Lower leg skin (tissue), 4 donors: ENCODE results near the gene AP5S1. TPM values are rescaled to one million over a fixed set of nuclear protein-coding genes. Genes with fewer than 3 reads are reported as not detected.
"Not testable (repeated sequence)": the region's sequence is repeated elsewhere in the genome, so short reads cannot be mapped to it uniquely, and the experiment has no call there.

ENCODE experiments used
- DNase-seq, 2 donors: peaks; one replicate each; pipeline ENCODE4 v3.0.0-alpha.2; 2019; ENCODE audit warnings: low spot score in 2 of 2
- H3K4me3 ChIP-seq: fragments of 200-600 bp; sonication (generic); 2 replicates; pipeline ENCODE4 v1.5.1; 2017; ENCODE audit warnings: mild to moderate bottlenecking, low read depth; ENCODE audit not compliant: poor library complexity, severe bottlenecking
- CTCF ChIP-seq, 3 donors: fragments of 450-650 bp; IDR thresholded peaks; one replicate each; pipeline ENCODE4 v1.5.1; 2016; ENCODE audit warnings: antibody characterized with exemption in 3 of 3, mild to moderate bottlenecking in 3 of 3, moderate library complexity in 2 of 3
- POLR2A ChIP-seq, 2 donors: fragments of 450-650 bp; IDR thresholded peaks; one replicate each; pipeline ENCODE4 v1.6.1; 2016 to 2017; ENCODE audit warnings: antibody characterized with exemption in 2 of 2, mild to moderate bottlenecking in 1 of 2, moderate library complexity in 1 of 2
- WGBS, 2 donors: methylation state at CpG; one replicate each; pipeline ENCODE4 v1.1.5; 2018; 5-methylcytosine and 5-hydroxymethylcytosine counted together
- intact Hi-C: fragments of 100-400 bp; cut with DNase I; formaldehyde crosslinking; loops from one replicate; pipeline ENCODE4 v1.15.0; 2023; ENCODE audit warnings: low total_unique reads
- total RNA-seq, 4 donors: library from RNA; depleted of rRNA; stranded (reverse); fragments of >200 nt; gene quantifications; one replicate each; pipeline ENCODE4 v1.1.0, GENCODE V29; 2016

The AP5S1 gene
- total RNA-seq, 4 donors from 2014 or later: 7.7 to 16.8 (median 10.5) TPM

DNA sequence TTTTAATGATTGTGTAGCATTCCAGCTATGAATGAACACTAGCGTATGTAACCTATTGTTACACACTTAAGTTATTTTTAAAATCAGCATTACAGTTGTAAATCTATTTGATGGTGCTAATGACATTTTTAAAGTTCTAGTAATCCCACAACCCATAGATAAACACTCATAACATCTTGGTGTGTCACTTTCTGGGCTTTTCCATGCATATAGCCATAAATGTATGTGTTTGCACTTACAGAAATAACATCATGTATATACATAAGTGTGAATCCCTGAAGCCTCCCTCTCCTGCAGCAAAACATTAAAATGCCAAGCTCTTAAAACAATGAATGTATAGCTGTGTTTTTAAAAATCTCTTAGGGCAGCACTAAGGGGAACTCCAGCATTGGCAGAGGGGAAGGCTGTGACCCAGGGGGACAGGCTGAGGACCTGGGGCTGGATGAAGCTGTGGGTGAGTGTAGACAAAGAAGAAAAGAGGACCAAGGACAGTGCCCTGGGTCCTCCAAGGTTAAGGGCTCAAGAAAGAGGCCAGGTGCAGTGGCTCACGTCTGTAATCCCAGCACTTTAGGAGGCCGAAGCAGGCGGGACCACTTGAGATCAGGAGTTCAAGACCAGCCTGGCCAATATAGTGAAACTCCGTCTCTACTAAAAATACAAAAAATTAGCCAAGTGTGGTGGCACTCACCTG, 32.9 kb upstream of the AP5S1 start:
- DNase-seq: no peak
- 74 to 75% methylated on average over 5 of the region's 5 CpGs for WGBS, 2 donors
- H3K4me3 ChIP-seq: no peak overlapping the region
- intact Hi-C loops: loop anchor here (2.0 kb wide), 1 partner anchor 33 kb away; the partner anchor contains the start of gene AP5S1
- TF ChIP-seq CTCF (IDR thresholded peaks at IDR 0.05) (no peak), POLR2A (IDR thresholded peaks at IDR 0.05) (no peak)

DNA sequence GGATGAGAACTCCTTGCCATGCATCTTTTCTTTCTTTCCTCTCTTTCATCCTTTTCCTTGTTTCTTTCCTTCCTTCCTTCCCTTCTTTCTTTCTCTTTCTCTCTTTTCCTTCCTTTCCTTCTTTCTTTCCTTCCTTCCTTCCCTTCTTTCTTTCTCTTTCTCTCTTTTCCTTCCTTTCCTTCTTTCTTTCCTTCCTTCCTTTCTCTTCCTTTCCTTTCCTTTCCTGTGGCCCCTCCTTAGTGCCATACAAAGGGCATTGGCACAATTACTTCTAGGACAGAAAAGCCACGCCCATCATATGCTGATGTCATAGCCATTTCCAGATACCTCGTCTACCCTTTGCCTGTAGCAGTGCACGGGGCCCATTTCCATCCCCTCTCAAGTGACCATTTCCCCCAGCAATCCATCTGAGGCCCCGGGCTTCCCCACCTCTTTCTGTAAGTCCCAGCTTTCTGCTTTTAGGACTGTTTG, 31.6 kb upstream of the AP5S1 start:
- intact Hi-C loops: no loop called here
- 45 to 51% methylated on average over 4 of the region's 4 CpGs for WGBS, 2 donors
- no peak for DNase-seq
- TF ChIP-seq POLR2A (IDR thresholded peaks at IDR 0.05) (no peak), CTCF (IDR thresholded peaks at IDR 0.05) (no peak)
- no peak overlapping the region for H3K4me3 ChIP-seq

DNA sequence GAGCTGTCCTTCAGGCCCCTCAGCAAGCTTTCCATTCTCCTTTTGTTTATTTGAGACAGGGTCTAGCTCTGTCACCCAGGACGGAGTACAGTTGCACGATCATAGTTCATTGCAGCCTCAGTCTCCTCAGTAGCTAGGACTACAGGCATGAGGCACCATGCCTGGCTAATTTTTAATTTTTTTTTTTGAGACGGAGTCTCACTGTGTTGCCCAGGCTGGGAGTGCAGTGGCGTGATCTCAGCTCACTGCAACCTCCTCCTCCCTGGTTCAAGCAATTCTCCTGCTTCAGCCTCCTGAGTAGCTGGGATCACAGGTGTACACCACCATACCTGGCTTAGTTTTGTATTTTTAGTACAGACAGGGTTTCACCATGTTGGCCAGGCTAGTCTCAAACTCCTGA, 31.1 kb upstream of the AP5S1 start:
- intact Hi-C loops, DNase-seq, H3K4me3 ChIP-seq: not testable (repeated sequence)
- 93 to 95% methylated on average over 4 of the region's 4 CpGs for WGBS, 2 donors

DNA sequence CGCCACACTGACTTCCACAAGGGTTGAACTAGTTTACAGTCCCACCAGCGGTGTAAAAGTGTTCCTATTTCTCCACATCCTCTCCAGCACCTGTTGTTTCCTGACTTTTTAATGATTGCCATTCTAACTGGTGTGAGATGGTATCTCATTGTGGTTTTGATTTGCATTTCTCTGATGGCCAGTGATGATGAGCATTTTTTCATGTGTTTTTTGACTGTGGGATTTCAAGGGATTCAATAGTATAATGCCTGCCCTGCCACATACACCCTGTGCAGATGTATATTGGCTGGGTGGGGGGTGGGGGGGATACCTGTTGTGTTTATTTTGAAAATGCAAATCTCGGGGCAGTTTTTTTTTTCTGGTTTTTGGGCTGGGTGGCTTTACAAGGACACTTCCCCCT, 26.2 kb upstream of the AP5S1 start:
- WGBS, 2 donors: 82 to 93% methylated on average over 1 of the region's 3 CpGs
- H3K4me3 ChIP-seq, DNase-seq, intact Hi-C loops: not testable (repeated sequence)

- TF ChIP-seq POLR2A (IDR thresholded peaks at IDR 0.05): no peak
- TF ChIP-seq CTCF (IDR thresholded peaks at IDR 0.05): no peak
- no peak overlapping the region for H3K4me3 ChIP-seq
- intact Hi-C loops: no loop called here
- 82 to 84% methylated on average over 25 of the region's 25 CpGs for WGBS, 2 donors
- no peak for DNase-seq
Observed at GRCh38 chr20:3794701-3795420, 25.5 kb upstream of the AP5S1 start.

- intact Hi-C loops: no loop called here
- peak; percentile 94 to 99 for DNase-seq
- H3K4me3 ChIP-seq: peak within 1 kb of the TSS; percentile 61
- WGBS, 2 donors: 1% methylated on average over 40 to 55 of the region's 69 CpGs
- TF ChIP-seq CTCF (IDR thresholded peaks at IDR 0.05) (peak in 1 of 3 donors; percentile 62), POLR2A (IDR thresholded peaks at IDR 0.05) (no peak)
Observed at GRCh38 chr20:3795511-3796468, 24.6 kb upstream of the AP5S1 start, which contains the start of gene CDC25B. TSS of gene CDC25B (plus strand) at chr20:3796310. CDS start at chr20:3796532, 222 bp downstream.
